Uterus (tissue), 4 donors: ENCODE measurements around the gene A2M. TPM values are rescaled to one million over a fixed set of nuclear protein-coding genes. Genes with fewer than 3 reads are reported as not detected.
A peak's percentile ranks its signal among the peaks of the same experiment; 100 is the strongest.

Source experiments
- DNase-seq, 2 donors: peaks; one replicate each; pipeline ENCODE4 v3.0.0-alpha.2; 2019 to 2020
- H3K27ac ChIP-seq, 2 donors: fragments of 200-600 bp; sonication (generic); 1 replicate in 1 of 2; 2 replicates in 1 of 2; pipeline ENCODE4 v1.5.1; 2016 to 2018
- H3K27me3 ChIP-seq, 2 donors: fragments of 200-600 bp; sonication (generic); one replicate each; pipeline ENCODE4 v1.5.1; 2018 to 2019; ENCODE audit warnings: control low read depth in 1 of 2
- H3K36me3 ChIP-seq, 2 donors: fragments of 200-600 bp; sonication (generic); one replicate each; pipeline ENCODE4 v1.5.1; 2019; ENCODE audit warnings: control low read depth in 1 of 2
- H3K4me1 ChIP-seq, 2 donors: fragments of 200-600 bp; sonication (generic); one replicate each; pipeline ENCODE4 v1.5.1; 2018 to 2019; ENCODE audit warnings: control low read depth in 1 of 2
- H3K4me3 ChIP-seq, 2 donors: fragments of 200-600 bp; sonication (generic); 1 replicate in 1 of 2; 2 replicates in 1 of 2; pipeline ENCODE4 v1.5.1; 2018 to 2019; ENCODE audit warnings: mild to moderate bottlenecking in 1 of 2
- H3K9me3 ChIP-seq, 2 donors: fragments of 200-600 bp; sonication (generic); one replicate each; pipeline ENCODE4 v1.5.1; 2019; ENCODE audit warnings: control low read depth in 1 of 2
- CTCF ChIP-seq, 4 experiments: fragments of 200-600 bp in 2 of 4; fragments of 450-650 bp in 2 of 4; sonication (generic) in 2 of 4; IDR thresholded peaks; one replicate each; pipeline ENCODE4 v1.5.1; 2016 to 2019; ENCODE audit warnings: antibody characterized with exemption in 4 of 4, mild to moderate bottlenecking in 2 of 4, moderate library complexity in 1 of 4
- POLR2A ChIP-seq, 2 donors: fragments of 450-650 bp; IDR thresholded peaks; one replicate each; pipeline ENCODE4 v1.6.1; 2016; ENCODE audit warnings: antibody characterized with exemption in 2 of 2, mild to moderate bottlenecking in 1 of 2, moderate library complexity in 1 of 2
- intact Hi-C: fragments of 100-400 bp; cut with DNase I; formaldehyde crosslinking; loops from one replicate; pipeline ENCODE4 v1.15.1; 2023; ENCODE audit warnings: low total_unique reads
- total RNA-seq, 4 donors: library from RNA; depleted of rRNA in 3 of 4; stranded (reverse); fragments of >200 nt in 3 of 4; gene quantifications; one replicate each; pipeline versions ENCODE4 v1.1.0 to v1.2.4, GENCODE V29; 2014 to 2023
- donor health status: DM: yes; HTN: yes; CAD: no.

Gene A2M
- total RNA-seq, 4 donors from 2014 or later, result 305 to 1,063 (median 353) TPM

- H3K4me3 ChIP-seq, result peak overlapping the region; percentile 71 to 85
- no peak for DNase-seq
- intact Hi-C loops, result no loop called here
These were observed 50.2 kb downstream of the A2M start for GRCh38 chr12:9065607-9065856.

GRCh38 chr12:9064815-9065606 is 50.7 kb downstream of the A2M start:
- peak in 2 of 4 experiments; percentile 4 to 5 for TF ChIP-seq CTCF (IDR thresholded peaks at IDR 0.05)
- TF ChIP-seq POLR2A (IDR thresholded peaks at IDR 0.05), result peak; percentile 81 to 92
- Histone ChIP-seq H3K27me3 (no peaks in the 10 kb centered on the region), H3K4me1 (no peaks in the 10 kb centered on the region), H3K36me3 (no peaks in the 10 kb centered on the region), H3K27ac (peak overlapping the region; percentile 98), H3K9me3 (no peaks in the 10 kb centered on the region), H3K4me3 (peak overlapping the region; percentile 71 to 85)
- intact Hi-C loops, result no loop called here
- DNase-seq, result peak; percentile 73 to 75

More at GRCh38 chr12:9065607-9065856, 50.2 kb downstream of the A2M start:
- H3K36me3 ChIP-seq, result no peaks in the 10 kb centered on the region
- no peaks in the 10 kb centered on the region for H3K9me3 ChIP-seq
- peak overlapping the region; percentile 98 for H3K27ac ChIP-seq
- H3K27me3 ChIP-seq, result no peaks in the 10 kb centered on the region
- no peaks in the 10 kb centered on the region for H3K4me1 ChIP-seq
- TF ChIP-seq POLR2A (IDR thresholded peaks at IDR 0.05), result no peak
- no peak for TF ChIP-seq CTCF (IDR thresholded peaks at IDR 0.05)

- intact Hi-C loops, result no loop called here
- peak; percentile 7 to 49 for TF ChIP-seq POLR2A (IDR thresholded peaks at IDR 0.05)
- TF ChIP-seq CTCF (IDR thresholded peaks at IDR 0.05), result peak; percentile 37 to 51 (median 40)
These were observed 51.4 kb downstream of the A2M start for GRCh38 chr12:9064201-9064814.

GRCh38 chr12:9052610-9053009 is 63.1 kb downstream of the A2M start:
- no peak for DNase-seq
- TF ChIP-seq POLR2A (IDR thresholded peaks at IDR 0.05) (no peak), CTCF (IDR thresholded peaks at IDR 0.05) (no peak)
- intact Hi-C loops, result no loop called here
- Histone ChIP-seq H3K27me3 (no peaks in the 10 kb centered on the region), H3K36me3 (no peaks in the 10 kb centered on the region), H3K27ac (peak overlapping the region in 1 of 2 donors; percentile 18), H3K4me3 (no peak overlapping the region), H3K4me1 (no peaks in the 10 kb centered on the region), H3K9me3 (no peaks in the 10 kb centered on the region)

More at GRCh38 chr12:9064201-9064814, 51.4 kb downstream of the A2M start:
- Histone ChIP-seq H3K27ac (peak overlapping the region; percentile 98), H3K4me3 (peak overlapping the region; percentile 71 to 85), H3K36me3 (no peaks in the 10 kb centered on the region), H3K27me3 (no peaks in the 10 kb centered on the region), H3K4me1 (no peaks in the 10 kb centered on the region), H3K9me3 (no peaks in the 10 kb centered on the region)
- peak; percentile 48 to 54 for DNase-seq

- H3K4me3 ChIP-seq, result no peak overlapping the region
- no peak for DNase-seq
- H3K36me3 ChIP-seq, result no peaks in the 10 kb centered on the region
- no peaks in the 10 kb centered on the region for H3K4me1 ChIP-seq
- TF ChIP-seq POLR2A (IDR thresholded peaks at IDR 0.05), result no peak
- no peak for TF ChIP-seq CTCF (IDR thresholded peaks at IDR 0.05)
- no peaks in the 10 kb centered on the region for H3K27me3 ChIP-seq
- no peak overlapping the region for H3K27ac ChIP-seq
- H3K9me3 ChIP-seq, result no peaks in the 10 kb centered on the region
- intact Hi-C loops, result no loop called here
These were observed 64.6 kb downstream of the A2M start for GRCh38 chr12:9051158-9051550.
